Mesothelial cell of epicardium (in vitro differentiated cells): ENCODE results near the gene PLEKHA3. TPM values are rescaled to one million over a fixed set of nuclear protein-coding genes. Genes with fewer than 3 reads are reported as not detected.

ENCODE experiments used
- DNase-seq, 2 experiments: peaks; one replicate each; pipeline ENCODE4 v3.0.0; 2021; ENCODE audit warnings: low spot score in 2 of 2; ENCODE audit not compliant: unreplicated experiment in 2 of 2
- H3K27ac Mint-ChIP-seq: 2 replicates; pipeline ENCODE4 v1.8.0; 2021; ENCODE audit warnings: mixed read lengths
- H3K27me3 Mint-ChIP-seq: 2 replicates; pipeline ENCODE4 v1.8.0; 2021; ENCODE audit warnings: low read depth, mixed read lengths
- H3K36me3 Mint-ChIP-seq: 2 replicates; pipeline ENCODE4 v1.8.0; 2021; ENCODE audit warnings: mixed read lengths
- H3K4me1 Mint-ChIP-seq: 2 replicates; pipeline ENCODE4 v1.8.0; 2021; ENCODE audit warnings: mixed read lengths
- H3K4me3 Mint-ChIP-seq: 2 replicates; pipeline ENCODE4 v1.8.0; 2021; ENCODE audit warnings: mild to moderate bottlenecking, moderate library complexity, mixed read lengths
- H3K9me3 Mint-ChIP-seq: 2 replicates; pipeline ENCODE4 v1.8.0; 2021; ENCODE audit warnings: mixed read lengths
- CTCF ChIP-seq: fragments of 200-600 bp; sonication (generic); IDR thresholded peaks from one replicate; pipeline ENCODE4 v1.5.0; 2021; ENCODE audit warnings: antibody characterized with exemption; ENCODE audit not compliant: unreplicated experiment
- total RNA-seq: library from RNA; stranded (reverse); gene quantifications from 3 replicates; pipeline ENCODE4 v1.2.1, GENCODE V29; 2021

PLEKHA3 gene
- total RNA-seq, 1 donor from 2014 or later = 28.9 TPM

DNA sequence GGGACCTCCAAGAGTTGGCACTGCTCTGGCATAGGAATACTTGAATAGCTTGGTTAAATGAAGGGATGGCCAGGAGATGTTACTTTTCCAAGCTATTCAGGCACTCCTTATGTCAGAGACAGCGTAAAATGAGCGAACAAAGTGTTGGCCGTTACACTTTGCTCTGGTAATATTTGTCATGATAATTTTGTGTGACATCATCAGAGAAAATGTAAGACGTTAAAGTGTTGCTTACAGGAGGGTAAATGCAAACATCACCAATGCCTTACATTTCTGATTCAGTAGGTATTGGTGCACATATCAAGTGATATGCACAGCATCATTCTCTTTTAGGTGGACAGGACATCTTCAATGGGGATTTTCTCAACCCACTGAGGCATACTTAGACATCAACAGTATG, 46.0 kb downstream of the PLEKHA3 start:
- H3K36me3 Mint-ChIP-seq = peaks cover 12% of the 10 kb centered on the region
- no peak overlapping the region for H3K27ac Mint-ChIP-seq
- no peak for DNase-seq
- H3K4me3 Mint-ChIP-seq = no peak overlapping the region
- TF ChIP-seq CTCF = no peak
- peaks cover 13% of the 10 kb centered on the region for H3K4me1 Mint-ChIP-seq
- H3K9me3 Mint-ChIP-seq = no peaks in the 10 kb centered on the region
- H3K27me3 Mint-ChIP-seq = no peaks in the 10 kb centered on the region

GRCh38 chr2:178527592-178527991, 47.3 kb downstream of the PLEKHA3 start:
- H3K9me3 Mint-ChIP-seq = no peaks in the 10 kb centered on the region
- H3K27me3 Mint-ChIP-seq = no peaks in the 10 kb centered on the region
- no peak overlapping the region for H3K4me3 Mint-ChIP-seq
- peaks cover 25% of the 10 kb centered on the region for H3K36me3 Mint-ChIP-seq
- H3K27ac Mint-ChIP-seq = no peak overlapping the region
- no peak for TF ChIP-seq CTCF
- no peak for DNase-seq
- peaks cover 13% of the 10 kb centered on the region for H3K4me1 Mint-ChIP-seq

- peaks cover 32% of the 10 kb centered on the region for H3K36me3 Mint-ChIP-seq
- no peak overlapping the region for H3K4me3 Mint-ChIP-seq
- no peak for TF ChIP-seq CTCF
- H3K27ac Mint-ChIP-seq = no peak overlapping the region
- no peaks in the 10 kb centered on the region for H3K9me3 Mint-ChIP-seq
- no peaks in the 10 kb centered on the region for H3K27me3 Mint-ChIP-seq
- no peak for DNase-seq
- H3K4me1 Mint-ChIP-seq = peaks cover 12% of the 10 kb centered on the region
Measured at GRCh38 chr2:178528647-178529046, 48.4 kb downstream of the PLEKHA3 start.

- DNase-seq = no peak
- no peak for TF ChIP-seq CTCF
- Mint-ChIP-seq H3K27ac (no peak overlapping the region), H3K27me3 (no peaks in the 10 kb centered on the region), H3K4me1 (peaks cover 8% of the 10 kb centered on the region), H3K36me3 (peaks cover 37% of the 10 kb centered on the region), H3K4me3 (no peak overlapping the region), H3K9me3 (no peaks in the 10 kb centered on the region)
Measured at GRCh38 chr2:178529194-178529593, 48.9 kb downstream of the PLEKHA3 start.

GRCh38 chr2:178530131-178530530, 49.9 kb downstream of the PLEKHA3 start:
- DNase-seq = no peak
- no peaks in the 10 kb centered on the region for H3K27me3 Mint-ChIP-seq
- H3K9me3 Mint-ChIP-seq = no peaks in the 10 kb centered on the region
- TF ChIP-seq CTCF = no peak
- H3K4me1 Mint-ChIP-seq = peaks cover 5% of the 10 kb centered on the region
- peaks cover 47% of the 10 kb centered on the region for H3K36me3 Mint-ChIP-seq
- H3K4me3 Mint-ChIP-seq = no peak overlapping the region
- H3K27ac Mint-ChIP-seq = no peak overlapping the region

GRCh38 chr2:178530625-178531142, 50.4 kb downstream of the PLEKHA3 start:
- DNase-seq = no peak
- Mint-ChIP-seq H3K27ac (no peak overlapping the region), H3K36me3 (peaks cover 47% of the 10 kb centered on the region), H3K9me3 (no peaks in the 10 kb centered on the region), H3K27me3 (no peaks in the 10 kb centered on the region), H3K4me1 (peaks cover 2% of the 10 kb centered on the region), H3K4me3 (no peak overlapping the region)
- no peak for TF ChIP-seq CTCF
